SK-N-SH treated with all-trans-retinoic acid at 6 μM for 48 hours (cell line): ENCODE measurements around the gene TCEAL2.

ENCODE experiments used
- ATAC-seq: fragments of 200-7000 bp; cut with Tn5 transposase; 3 replicates; pipeline ENCODE4 v1.9.1; 2020; ENCODE audit warnings: mild to moderate bottlenecking, moderate library complexity
- BACH2 ChIP-seq: fragments of 250-450 bp; sonication (Bioruptor Pico); IDR thresholded peaks from 2 replicates; pipeline ENCODE4 v1.9.0; 2021; ENCODE audit warnings: mild to moderate bottlenecking, borderline replicate concordance
- GLIS3 ChIP-seq: fragments of 250-450 bp; sonication (Bioruptor Pico); IDR thresholded peaks from 2 replicates; pipeline ENCODE4 v1.5.0; 2020; ENCODE audit warnings: mild to moderate bottlenecking, moderate library complexity
- ISL1 ChIP-seq: fragments of 250-450 bp; sonication (Bioruptor Pico); IDR thresholded peaks from 2 replicates; pipeline ENCODE4 v2.1.2; 2022; ENCODE audit warnings: mild to moderate bottlenecking, moderate library complexity
- SNAI2 ChIP-seq: fragments of 250-450 bp; sonication (Bioruptor Pico); IDR thresholded peaks from 2 replicates; pipeline ENCODE4 v1.5.0; 2020; ENCODE audit warnings: mild to moderate bottlenecking, moderate library complexity
- TCF4 ChIP-seq: fragments of 250-450 bp; sonication (Bioruptor Pico); IDR thresholded peaks from 2 replicates; pipeline ENCODE4 v1.8.0; 2021; ENCODE audit warnings: mild to moderate bottlenecking, moderate library complexity, borderline replicate concordance
- ZC3H10 ChIP-seq: fragments of 250-450 bp; sonication (Bioruptor Pico); IDR thresholded peaks from 2 replicates; pipeline ENCODE4 v1.5.1; 2021; ENCODE audit warnings: mild to moderate bottlenecking, moderate library complexity
- ZFP3 ChIP-seq: fragments of 250-450 bp; sonication (Bioruptor Pico); IDR thresholded peaks from 2 replicates; pipeline ENCODE4 v1.5.0; 2020; ENCODE audit warnings: mild to moderate bottlenecking, moderate library complexity
- ZFP30 ChIP-seq: fragments of 450-650 bp; formaldehyde crosslinking; IDR thresholded peaks from 2 replicates; pipeline ENCODE4 v1.5.0; 2022; ENCODE audit warnings: mild to moderate bottlenecking, moderate library complexity
- ZNF70 ChIP-seq: fragments of 450-650 bp; formaldehyde crosslinking; IDR thresholded peaks from 2 replicates; pipeline ENCODE4 v1.5.0; 2020; ENCODE audit warnings: mild to moderate bottlenecking, moderate library complexity
- TF ChIP-seq, protein P1 (sequence below): fragments of 250-450 bp; sonication (Bioruptor Pico); IDR thresholded peaks from 2 replicates; pipeline ENCODE4 v1.8.0; 2020; ENCODE audit warnings: mild to moderate bottlenecking, moderate library complexity, borderline replicate concordance
- TF ChIP-seq, protein P2 (sequence below): fragments of 250-450 bp; sonication (Bioruptor Pico); IDR thresholded peaks from 2 replicates; pipeline ENCODE4 v1.5.1; 2021; ENCODE audit warnings: mild to moderate bottlenecking, moderate library complexity

TCEAL2 gene

DNA sequence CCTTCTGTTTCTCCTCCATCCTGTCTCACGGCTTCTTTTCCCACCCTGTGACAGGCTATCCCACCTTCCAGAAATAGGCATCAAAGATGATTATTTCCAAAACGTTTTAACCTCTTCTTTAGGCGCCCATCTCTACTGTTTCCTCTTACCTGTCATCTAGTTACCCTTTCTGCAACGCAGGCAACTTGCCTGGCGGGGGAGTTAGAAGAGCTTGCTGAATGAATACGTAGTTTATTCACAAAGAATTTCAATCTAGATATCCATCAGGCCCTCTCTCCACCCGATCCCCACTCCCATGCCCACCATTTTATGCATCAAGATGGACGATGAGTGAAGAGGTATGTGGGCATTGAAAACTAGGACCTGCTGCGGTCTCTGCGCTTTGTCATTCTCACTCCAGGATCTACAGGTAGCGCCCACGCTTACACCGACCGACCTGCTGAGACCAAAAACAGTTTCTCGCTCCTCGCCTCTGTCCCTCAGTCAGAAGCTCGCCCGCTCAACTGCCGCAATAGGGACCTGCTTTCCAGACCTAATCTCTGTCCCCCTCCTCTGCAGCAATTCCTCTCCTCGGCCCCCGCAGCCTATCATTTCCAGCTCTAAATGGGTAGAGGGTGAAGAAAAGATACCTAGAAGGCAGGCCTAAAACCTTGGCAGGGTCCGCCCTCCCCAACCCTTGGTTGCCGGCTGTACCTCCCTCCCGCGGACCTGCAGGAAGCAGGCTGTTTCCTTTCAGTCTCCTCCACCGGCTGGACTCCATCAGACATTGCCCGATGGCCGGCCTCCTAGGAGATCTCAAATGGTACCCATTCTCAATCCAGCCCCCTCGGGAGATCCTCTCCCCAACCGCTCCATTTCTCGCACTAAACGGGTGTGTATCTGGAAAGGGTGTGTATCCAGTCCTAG, 29.7 kb downstream of the TCEAL2 start:
- TF ChIP-seq ISL1 (no peak), BACH2 (no peak), SNAI2 (no peak), ZNF70 (CRISPR knock-in tag) (no peak), ZFP30 (CRISPR knock-in tag) (no peak), GLIS3 (CRISPR knock-in tag) (no peak), ZFP3 (no peak)
- TF ChIP-seq, protein P1, sequence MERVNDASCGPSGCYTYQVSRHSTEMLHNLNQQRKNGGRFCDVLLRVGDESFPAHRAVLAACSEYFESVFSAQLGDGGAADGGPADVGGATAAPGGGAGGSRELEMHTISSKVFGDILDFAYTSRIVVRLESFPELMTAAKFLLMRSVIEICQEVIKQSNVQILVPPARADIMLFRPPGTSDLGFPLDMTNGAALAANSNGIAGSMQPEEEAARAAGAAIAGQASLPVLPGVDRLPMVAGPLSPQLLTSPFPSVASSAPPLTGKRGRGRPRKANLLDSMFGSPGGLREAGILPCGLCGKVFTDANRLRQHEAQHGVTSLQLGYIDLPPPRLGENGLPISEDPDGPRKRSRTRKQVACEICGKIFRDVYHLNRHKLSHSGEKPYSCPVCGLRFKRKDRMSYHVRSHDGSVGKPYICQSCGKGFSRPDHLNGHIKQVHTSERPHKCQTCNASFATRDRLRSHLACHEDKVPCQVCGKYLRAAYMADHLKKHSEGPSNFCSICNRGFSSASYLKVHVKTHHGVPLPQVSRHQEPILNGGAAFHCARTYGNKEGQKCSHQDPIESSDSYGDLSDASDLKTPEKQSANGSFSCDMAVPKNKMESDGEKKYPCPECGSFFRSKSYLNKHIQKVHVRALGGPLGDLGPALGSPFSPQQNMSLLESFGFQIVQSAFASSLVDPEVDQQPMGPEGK (CRISPR knock-in tag): no peak
- TF ChIP-seq, protein P2, sequence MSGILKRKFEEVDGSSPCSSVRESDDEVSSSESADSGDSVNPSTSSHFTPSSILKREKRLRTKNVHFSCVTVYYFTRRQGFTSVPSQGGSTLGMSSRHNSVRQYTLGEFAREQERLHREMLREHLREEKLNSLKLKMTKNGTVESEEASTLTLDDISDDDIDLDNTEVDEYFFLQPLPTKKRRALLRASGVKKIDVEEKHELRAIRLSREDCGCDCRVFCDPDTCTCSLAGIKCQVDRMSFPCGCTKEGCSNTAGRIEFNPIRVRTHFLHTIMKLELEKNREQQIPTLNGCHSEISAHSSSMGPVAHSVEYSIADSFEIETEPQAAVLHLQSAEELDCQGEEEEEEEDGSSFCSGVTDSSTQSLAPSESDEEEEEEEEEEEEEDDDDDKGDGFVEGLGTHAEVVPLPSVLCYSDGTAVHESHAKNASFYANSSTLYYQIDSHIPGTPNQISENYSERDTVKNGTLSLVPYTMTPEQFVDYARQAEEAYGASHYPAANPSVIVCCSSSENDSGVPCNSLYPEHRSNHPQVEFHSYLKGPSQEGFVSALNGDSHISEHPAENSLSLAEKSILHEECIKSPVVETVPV (CRISPR knock-in tag): no peak
- ATAC-seq: no peak; the same call in 2 of the 3 replicates

DNA sequence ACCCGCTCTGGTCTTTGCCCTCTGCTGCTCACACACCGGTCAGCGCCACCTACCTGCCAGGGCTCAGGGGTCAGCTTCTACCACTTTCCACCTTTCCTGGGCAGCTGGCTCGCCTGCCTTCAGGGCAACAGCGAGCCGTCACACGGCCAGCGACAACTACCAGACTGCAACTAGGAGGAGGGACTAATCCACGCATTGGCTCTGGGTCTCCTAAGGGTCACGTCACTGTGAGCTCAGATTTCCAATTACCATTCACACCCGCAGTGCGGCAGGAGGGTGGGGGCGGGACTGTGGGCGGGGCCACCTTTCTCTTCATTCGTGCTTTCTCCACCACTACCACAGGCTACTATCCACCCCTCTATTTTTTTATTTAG, 30.3 kb downstream of the TCEAL2 start, which contains the start of gene BEX5:
TSS of gene BEX5 (minus strand) at position 172 of the 374 bp plus-strand sequence. CDS start 1,712 bp downstream, outside the sequence.
- peak; percentile 78 for ATAC-seq
- TF ChIP-seq TCF4 (CRISPR knock-in tag): no peak
- TF ChIP-seq ZC3H10 (CRISPR knock-in tag): no peak
- TF ChIP-seq BACH2: no peak
